ENCODE data around the gene RTEL1. TPM values are rescaled to one million over a fixed set of nuclear protein-coding genes. Genes with fewer than 3 reads are reported as not detected.

Gene RTEL1
- total RNA-seq, 1 experiment from 2014 or later = 33.4 TPM

DNA sequence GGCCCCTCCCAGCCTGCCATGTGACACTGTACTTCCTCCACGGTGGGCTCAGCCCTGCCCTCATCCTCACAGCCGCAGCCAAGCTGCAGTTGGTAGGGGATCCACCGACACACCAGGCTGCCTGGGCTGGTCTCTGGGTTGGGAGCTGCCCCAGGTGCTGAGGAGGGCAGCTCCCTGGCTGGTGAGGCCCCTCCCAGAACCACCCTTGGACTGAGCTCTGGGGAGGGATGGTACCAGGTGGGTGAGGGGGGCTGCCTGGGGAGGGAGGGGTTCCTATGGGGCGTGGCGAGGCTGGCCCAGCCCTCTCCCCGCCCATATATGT lies 38.2 kb downstream of the RTEL1 start:
- Histone ChIP-seq H2BK5ac (ENCODE audit: insufficient read length, low read length) (no peak overlapping the region), H3K9ac (ENCODE audit: extremely low read depth, insufficient read length, low read length) (no peak overlapping the region), H3K56ac (ENCODE audit: insufficient read length, low read depth, low read length) (no peak overlapping the region), H4K20me1 (ENCODE audit: control insufficient read depth, insufficient read depth, insufficient read length) (no peaks in the 10 kb centered on the region), H3K9me3 (ENCODE audit: control insufficient read depth, low read depth, low read length) (no peaks in the 10 kb centered on the region), H2AFZ (ENCODE audit: low read length) (no peak overlapping the region), H4K91ac (ENCODE audit: insufficient read length, low read depth, low read length) (no peak overlapping the region), H3T11ph (ENCODE audit: low read length) (no peak overlapping the region), H3K27ac (ENCODE audit: insufficient read length, low read depth, low read length) (no peak overlapping the region), H2BK120ac (ENCODE audit: low read depth, low read length, poor library complexity, severe bottlenecking) (no peak overlapping the region), H2BK12ac (ENCODE audit: insufficient read length, low read depth, low read length) (no peak overlapping the region), H2BK20ac (ENCODE audit: low read depth, low read length, poor library complexity, severe bottlenecking) (no peak overlapping the region), H3K23me2 (ENCODE audit: insufficient read length, low read depth, low read length, poor library complexity, severe bottlenecking) (peaks cover 4% of the 10 kb centered on the region), H2AK5ac (ENCODE audit: insufficient read length, low read length) (no peak overlapping the region), H4K5ac (ENCODE audit: insufficient read length, low read depth, low read length) (no peak overlapping the region), H3K18ac (ENCODE audit: insufficient read length, low read depth, low read length) (no peak overlapping the region), H3K4me1 (ENCODE audit: insufficient read depth, low read length) (no peaks in the 10 kb centered on the region), H3K14ac (ENCODE audit: insufficient read depth, low read length) (no peak overlapping the region), H4K8ac (replicated peaks; ENCODE audit: insufficient read length, low read depth, low read length) (no peak overlapping the region), H3K4me2 (ENCODE audit: insufficient read depth, insufficient read length, low read length) (no peak overlapping the region), H3K4ac (ENCODE audit: low read depth, low read length) (no peak overlapping the region), H3K23ac (ENCODE audit: insufficient read length, low read depth, low read length) (no peak overlapping the region), H2BK15ac (ENCODE audit: low read depth, low read length) (no peak overlapping the region), H3K79me1 (ENCODE audit: insufficient read depth, low read depth, low read length, poor library complexity, severe bottlenecking) (no peaks in the 10 kb centered on the region), H3K27me3 (ENCODE audit: insufficient read depth, low read length) (no peaks in the 10 kb centered on the region), H3K79me2 (ENCODE audit: insufficient read depth, low read length) (no peaks in the 10 kb centered on the region)
- peak; percentile 90 for DNase-seq
- peaks cover 2 to 10% of the 10 kb centered on the region in 2 experiments for H3K4me1 Mint-ChIP-seq
- no CpG with 5 or more reads among the region's 6 CpGs for WGBS (ENCODE audit: extremely low coverage, insufficient read length, low lambda C conversion rate)
- peak overlapping the region in 2 of 3 experiments; percentile 61 to 82; a peak in 2 of 7 replicates for H3K27ac Mint-ChIP-seq
- peaks cover 6% of the 10 kb centered on the region for H3K27me3 Mint-ChIP-seq (ENCODE audit: low read depth)
- peaks cover 3 to 5% of the 10 kb centered on the region in 2 experiments; a peak in 3 of 5 replicates for H3K9me3 Mint-ChIP-seq
- peak overlapping the region; percentile 34 to 35; a peak in 3 of 5 replicates for H3K4me3 Mint-ChIP-seq
- H3K36me3 Mint-ChIP-seq (ENCODE audit: insufficient read depth in 1 of 3, low read depth in 3 of 3) = peaks cover 14 to 19% (median 17%) of the 10 kb centered on the region in 3 experiments; a peak in 6 of 7 replicates
- TF ChIP-seq, protein P1, sequence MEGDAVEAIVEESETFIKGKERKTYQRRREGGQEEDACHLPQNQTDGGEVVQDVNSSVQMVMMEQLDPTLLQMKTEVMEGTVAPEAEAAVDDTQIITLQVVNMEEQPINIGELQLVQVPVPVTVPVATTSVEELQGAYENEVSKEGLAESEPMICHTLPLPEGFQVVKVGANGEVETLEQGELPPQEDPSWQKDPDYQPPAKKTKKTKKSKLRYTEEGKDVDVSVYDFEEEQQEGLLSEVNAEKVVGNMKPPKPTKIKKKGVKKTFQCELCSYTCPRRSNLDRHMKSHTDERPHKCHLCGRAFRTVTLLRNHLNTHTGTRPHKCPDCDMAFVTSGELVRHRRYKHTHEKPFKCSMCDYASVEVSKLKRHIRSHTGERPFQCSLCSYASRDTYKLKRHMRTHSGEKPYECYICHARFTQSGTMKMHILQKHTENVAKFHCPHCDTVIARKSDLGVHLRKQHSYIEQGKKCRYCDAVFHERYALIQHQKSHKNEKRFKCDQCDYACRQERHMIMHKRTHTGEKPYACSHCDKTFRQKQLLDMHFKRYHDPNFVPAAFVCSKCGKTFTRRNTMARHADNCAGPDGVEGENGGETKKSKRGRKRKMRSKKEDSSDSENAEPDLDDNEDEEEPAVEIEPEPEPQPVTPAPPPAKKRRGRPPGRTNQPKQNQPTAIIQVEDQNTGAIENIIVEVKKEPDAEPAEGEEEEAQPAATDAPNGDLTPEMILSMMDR (conservative IDR thresholded peaks at IDR 0.05) = no peak
